Ascending aorta (tissue), 2 donors: ENCODE results near the gene REG4. TPM values are rescaled to one million over a fixed set of nuclear protein-coding genes. Genes with fewer than 3 reads are reported as not detected.

Experiments used
- DNase-seq, 2 donors: peaks; one replicate each; pipeline ENCODE4 v3.0.0-alpha.2; 2019; ENCODE audit warnings: low spot score in 2 of 2
- H3K27ac ChIP-seq, 2 donors: fragments of 200-600 bp; sonication (generic); one replicate each; pipeline ENCODE4 v1.5.1; 2016 to 2017; ENCODE audit warnings: mild to moderate bottlenecking in 1 of 2
- H3K27me3 ChIP-seq: fragments of 200-600 bp; sonication (generic); one replicate; pipeline ENCODE4 v1.5.1; 2017
- H3K36me3 ChIP-seq, 2 donors: fragments of 200-600 bp; sonication (generic); one replicate each; pipeline ENCODE4 v1.5.1; 2016
- H3K4me1 ChIP-seq, 2 donors: fragments of 200-600 bp; sonication (generic); one replicate each; pipeline ENCODE4 v1.5.1; 2016 to 2017; ENCODE audit warnings: mild to moderate bottlenecking in 1 of 2
- H3K4me3 ChIP-seq, 2 donors: fragments of 200-600 bp; sonication (generic); one replicate each; pipeline ENCODE4 v1.5.1; 2016 to 2017; ENCODE audit warnings: mild to moderate bottlenecking in 1 of 2
- H3K9me3 ChIP-seq, 2 donors: fragments of 200-600 bp; sonication (generic); one replicate each; pipeline ENCODE4 v1.5.1; 2016
- intact Hi-C: fragments of 100-400 bp; cut with DNase I; formaldehyde crosslinking; loops from one replicate; pipeline ENCODE4 v1.15.1; 2023
- total RNA-seq: library from RNA; depleted of rRNA; stranded (reverse); fragments of >200 nt; gene quantifications from one replicate; pipeline ENCODE4 v1.1.0, GENCODE V29; 2016
- TF ChIP-seq, protein P1 (sequence below), 3 experiments: fragments of 200-600 bp in 2 of 3; fragments of 450-650 bp in 1 of 3; sonication (generic) in 2 of 3; IDR thresholded peaks; one replicate each; pipeline ENCODE4 v1.5.1; 2016 to 2019; ENCODE audit warnings: antibody characterized with exemption in 3 of 3, mild to moderate bottlenecking in 1 of 3, moderate library complexity in 1 of 3

The REG4 gene
- total RNA-seq, 1 donor from 2014 or later: not detected

DNA sequence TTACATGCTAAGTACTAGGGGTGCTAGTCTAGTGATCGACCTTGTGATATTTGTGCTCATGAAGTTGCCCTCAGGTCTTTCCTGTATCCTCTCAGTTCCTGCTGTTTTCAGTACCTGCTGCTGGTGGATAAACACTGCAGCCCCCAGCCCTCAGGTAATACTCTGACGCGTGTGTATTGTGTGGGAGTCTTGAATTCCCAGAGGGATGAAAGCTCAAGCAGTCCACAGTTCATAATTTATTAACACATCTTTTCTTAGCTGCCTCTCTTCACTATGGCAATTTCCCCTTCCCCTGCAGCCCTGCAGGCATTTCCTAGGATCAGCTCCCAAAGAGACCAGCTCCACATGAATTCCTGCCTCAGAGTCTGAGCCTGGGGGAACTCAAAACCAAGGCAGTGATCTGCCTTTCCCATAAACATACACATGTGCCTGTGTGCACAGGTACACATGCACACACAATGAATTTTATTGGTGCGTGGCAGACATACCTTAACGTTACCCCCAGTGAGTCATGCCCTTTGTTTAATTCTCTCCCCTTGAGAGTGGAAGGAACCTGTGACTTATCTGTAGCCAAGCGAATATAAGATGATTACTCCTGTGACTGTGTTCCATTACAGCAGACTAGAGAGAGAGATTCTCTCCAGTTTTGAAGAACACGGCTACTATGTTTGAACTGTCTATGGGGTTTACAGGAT lies 28.5 kb downstream of the REG4 start:
- intact Hi-C loops: no loop called here
- no peaks in the 10 kb centered on the region for H3K36me3 ChIP-seq
- DNase-seq: no peak

DNA sequence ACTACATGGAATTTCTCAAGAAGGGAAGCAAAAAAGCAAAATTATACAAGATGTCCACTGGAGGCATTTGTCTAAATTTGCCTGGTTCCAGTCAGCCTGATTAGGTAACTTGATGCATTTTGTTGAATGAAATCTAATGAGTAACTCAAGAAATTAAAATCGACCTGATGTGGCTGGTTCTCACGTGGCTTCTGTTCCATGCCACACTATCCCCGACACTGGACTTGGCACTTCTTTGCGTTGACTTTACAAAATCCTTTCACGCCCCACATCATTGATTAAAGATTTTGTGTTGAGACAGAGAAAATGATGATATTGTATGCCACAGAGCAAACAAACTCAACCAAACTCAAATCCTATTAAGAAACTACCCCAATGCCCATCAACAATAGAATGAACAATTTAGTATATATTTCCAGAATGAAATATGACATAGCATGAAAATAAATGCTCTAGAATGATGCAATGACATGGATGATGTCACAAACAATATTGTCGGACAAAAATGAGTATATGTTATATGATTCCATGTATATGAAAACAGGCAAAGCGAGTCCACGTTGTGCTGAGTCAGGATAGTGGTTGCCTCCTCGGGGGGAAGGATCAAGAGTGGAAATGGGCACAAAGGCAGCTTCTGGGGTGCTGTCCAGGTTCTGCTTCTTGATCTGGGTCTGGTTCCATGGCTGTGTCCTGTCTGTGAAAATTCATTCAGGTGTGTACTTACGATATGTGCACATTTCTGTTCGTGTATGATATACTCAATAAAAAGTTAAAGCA lies 29.6 kb downstream of the REG4 start:
- Histone ChIP-seq H3K4me3 (no peak overlapping the region), H3K9me3 (no peaks in the 10 kb centered on the region), H3K36me3 (no peaks in the 10 kb centered on the region), H3K27me3 (no peaks in the 10 kb centered on the region), H3K27ac (no peak overlapping the region), H3K4me1 (no peaks in the 10 kb centered on the region)
- TF ChIP-seq, protein P1, sequence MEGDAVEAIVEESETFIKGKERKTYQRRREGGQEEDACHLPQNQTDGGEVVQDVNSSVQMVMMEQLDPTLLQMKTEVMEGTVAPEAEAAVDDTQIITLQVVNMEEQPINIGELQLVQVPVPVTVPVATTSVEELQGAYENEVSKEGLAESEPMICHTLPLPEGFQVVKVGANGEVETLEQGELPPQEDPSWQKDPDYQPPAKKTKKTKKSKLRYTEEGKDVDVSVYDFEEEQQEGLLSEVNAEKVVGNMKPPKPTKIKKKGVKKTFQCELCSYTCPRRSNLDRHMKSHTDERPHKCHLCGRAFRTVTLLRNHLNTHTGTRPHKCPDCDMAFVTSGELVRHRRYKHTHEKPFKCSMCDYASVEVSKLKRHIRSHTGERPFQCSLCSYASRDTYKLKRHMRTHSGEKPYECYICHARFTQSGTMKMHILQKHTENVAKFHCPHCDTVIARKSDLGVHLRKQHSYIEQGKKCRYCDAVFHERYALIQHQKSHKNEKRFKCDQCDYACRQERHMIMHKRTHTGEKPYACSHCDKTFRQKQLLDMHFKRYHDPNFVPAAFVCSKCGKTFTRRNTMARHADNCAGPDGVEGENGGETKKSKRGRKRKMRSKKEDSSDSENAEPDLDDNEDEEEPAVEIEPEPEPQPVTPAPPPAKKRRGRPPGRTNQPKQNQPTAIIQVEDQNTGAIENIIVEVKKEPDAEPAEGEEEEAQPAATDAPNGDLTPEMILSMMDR (IDR thresholded peaks at IDR 0.05): no peak
- no peak for DNase-seq
- intact Hi-C loops: no loop called here

More for the DNA sequence above, 28.5 kb downstream of the REG4 start:
- Histone ChIP-seq H3K27me3 (no peaks in the 10 kb centered on the region), H3K9me3 (no peaks in the 10 kb centered on the region), H3K4me1 (no peaks in the 10 kb centered on the region), H3K4me3 (no peak overlapping the region), H3K27ac (no peak overlapping the region)
- TF ChIP-seq, protein P1 (IDR thresholded peaks at IDR 0.05): no peak

DNA sequence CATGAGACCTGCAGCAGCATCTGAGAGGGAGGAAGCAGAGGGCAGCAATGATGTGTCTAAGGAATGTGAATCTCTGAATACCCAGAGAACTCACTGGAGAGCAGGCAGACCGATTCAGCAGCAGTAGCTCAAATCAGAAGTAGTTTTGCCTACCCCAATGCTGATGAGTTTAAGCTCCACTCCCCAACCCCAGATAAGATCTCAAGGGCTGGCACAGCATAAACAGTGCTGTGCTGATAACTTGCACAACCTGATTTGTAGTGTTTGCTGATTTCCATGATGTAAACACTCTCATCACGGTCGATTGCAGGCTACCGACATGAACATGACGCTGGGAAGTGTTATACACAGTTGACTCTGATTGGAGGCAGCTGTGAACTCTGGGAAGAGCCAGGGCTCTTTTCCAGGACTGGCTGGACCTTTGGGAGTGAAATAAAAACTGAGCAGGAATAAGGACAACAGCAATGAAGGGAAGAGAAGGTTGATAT lies 31.3 kb downstream of the REG4 start:
- H3K36me3 ChIP-seq: no peaks in the 10 kb centered on the region
- DNase-seq: no peak
- no peak overlapping the region for H3K27ac ChIP-seq
- no peak overlapping the region for H3K4me3 ChIP-seq
- intact Hi-C loops: no loop called here
- H3K4me1 ChIP-seq: no peaks in the 10 kb centered on the region
- TF ChIP-seq, protein P1 (IDR thresholded peaks at IDR 0.05): no peak
- H3K9me3 ChIP-seq: no peaks in the 10 kb centered on the region
- no peaks in the 10 kb centered on the region for H3K27me3 ChIP-seq

DNA sequence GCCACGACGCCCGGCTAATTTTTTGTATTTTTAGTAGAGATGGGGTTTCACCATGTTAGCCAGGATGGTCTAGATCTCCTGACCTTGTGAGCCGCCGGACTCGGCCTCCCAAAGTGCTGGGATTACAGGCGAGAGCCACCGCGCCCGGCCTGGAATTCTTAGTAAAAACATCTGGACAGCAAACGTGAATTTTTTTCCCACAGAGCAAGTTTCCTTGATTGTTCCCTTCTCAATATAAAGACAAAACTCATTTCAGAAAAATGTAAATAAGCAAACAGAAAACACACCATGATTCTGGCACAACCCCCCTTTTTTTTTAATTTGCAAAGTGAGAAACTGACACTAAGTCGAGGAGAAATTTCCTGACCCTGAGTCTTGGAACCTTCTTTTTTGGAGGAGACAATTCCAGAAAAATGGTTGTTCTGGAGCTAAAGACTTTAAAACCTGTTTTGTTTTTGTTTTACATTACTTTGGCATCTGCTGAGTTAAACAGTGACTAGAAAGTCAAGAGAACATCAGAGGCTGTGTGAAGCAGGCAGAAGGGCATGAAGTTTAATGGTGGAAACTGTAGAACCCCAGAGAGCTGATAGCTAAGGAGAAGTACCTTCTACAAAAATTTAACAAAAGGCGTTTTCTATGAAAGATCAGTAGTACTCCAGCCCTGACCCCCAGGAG lies 32.2 kb downstream of the REG4 start:
- DNase-seq: no peak

DNA sequence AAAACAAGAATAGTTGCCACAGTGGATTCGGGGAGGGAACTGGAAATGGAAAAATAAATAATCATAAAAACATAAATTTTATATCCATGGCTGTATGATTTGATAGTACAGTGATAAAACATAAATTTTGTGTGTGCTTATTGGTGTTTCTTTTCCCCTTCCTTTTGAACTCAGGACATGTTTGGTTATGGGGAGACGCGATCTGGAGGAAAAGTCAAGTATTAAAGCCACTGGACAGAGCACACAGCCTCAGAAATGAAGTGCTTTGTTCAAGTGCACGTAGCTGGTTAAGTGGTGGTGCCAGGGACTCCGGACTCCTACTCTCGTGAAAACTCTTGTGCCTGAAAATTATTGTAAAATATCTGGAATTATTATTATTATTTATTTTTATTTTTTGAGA lies 32.9 kb downstream of the REG4 start:
- H3K9me3 ChIP-seq: no peaks in the 10 kb centered on the region
- H3K4me3 ChIP-seq: no peak overlapping the region
- H3K4me1 ChIP-seq: no peaks in the 10 kb centered on the region
- no peaks in the 10 kb centered on the region for H3K27me3 ChIP-seq
- no peak for DNase-seq
- H3K36me3 ChIP-seq: no peaks in the 10 kb centered on the region
- TF ChIP-seq, protein P1 (IDR thresholded peaks at IDR 0.05): no peak
- H3K27ac ChIP-seq: no peak overlapping the region
- intact Hi-C loops: no loop called here

More for the DNA sequence above, 32.2 kb downstream of the REG4 start:
- Histone ChIP-seq H3K4me3 (no peak overlapping the region), H3K36me3 (no peaks in the 10 kb centered on the region), H3K27ac (no peak overlapping the region), H3K27me3 (no peaks in the 10 kb centered on the region), H3K4me1 (no peaks in the 10 kb centered on the region), H3K9me3 (no peaks in the 10 kb centered on the region)
- TF ChIP-seq, protein P1 (IDR thresholded peaks at IDR 0.05): no peak
- intact Hi-C loops: no loop called here
